ENCODE results near the gene STX19. TPM values are rescaled to one million over a fixed set of nuclear protein-coding genes. Genes with fewer than 3 reads are reported as not detected.

STX19 gene
- total and polyA plus RNA-seq, 2 of the 13 experiments (the other 11 are each of a cell fraction or from before 2014, with no cell fraction given) = not detected

DNA sequence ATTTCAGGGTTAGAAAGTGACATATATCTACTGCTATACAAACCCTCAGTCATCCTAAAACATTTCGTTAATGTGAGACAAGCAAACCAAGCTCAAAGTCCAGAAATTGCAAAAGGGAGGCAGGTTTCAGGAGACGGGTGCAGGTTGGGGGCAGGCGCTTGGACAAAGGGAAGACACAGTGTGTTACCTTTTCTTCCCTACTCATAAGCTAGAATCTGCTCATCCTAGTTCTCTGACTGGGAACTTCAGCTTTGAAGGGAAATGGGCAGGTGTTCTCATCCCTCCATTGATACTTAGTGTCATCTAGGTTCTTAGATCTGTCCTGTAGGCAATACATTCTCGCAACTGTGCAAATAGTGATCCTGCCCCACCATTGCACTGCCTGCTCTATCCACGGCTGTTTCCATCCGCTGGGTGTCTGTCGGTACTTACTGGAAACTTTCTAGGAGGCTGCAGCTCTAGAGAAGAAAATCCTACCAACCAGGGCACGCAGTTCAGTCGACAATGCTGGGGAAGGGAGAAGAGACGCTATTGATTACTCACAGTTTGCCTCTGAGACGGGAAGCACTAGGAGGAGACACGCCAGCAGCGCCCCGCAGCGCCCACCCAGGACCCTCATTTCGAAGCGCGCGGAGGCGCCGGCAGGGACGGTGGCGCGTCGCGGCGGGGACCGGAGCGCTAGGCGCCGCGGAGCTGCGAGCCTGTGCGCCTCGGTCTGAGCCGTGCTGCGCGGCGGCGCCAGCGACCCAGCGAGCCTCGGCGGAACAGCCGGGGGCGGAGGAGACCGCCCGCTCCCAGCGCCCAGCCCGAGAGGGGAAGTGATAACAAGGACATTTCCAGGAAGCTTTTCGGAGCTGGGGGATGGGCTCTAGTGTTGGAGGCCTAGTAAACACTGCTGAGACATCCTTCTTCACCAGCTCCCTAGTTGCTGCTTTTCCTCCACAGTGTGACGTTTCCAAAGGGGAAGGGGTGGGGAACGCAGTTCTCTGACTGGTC is 55.0 kb downstream of the STX19 start, which contains the start of gene PROS1 (continued):
- TF ChIP-seq ZNF280B (CRISPR knock-in tag; IDR thresholded peaks at IDR 0.05; ENCODE audit: borderline replicate concordance) = no peak
- TF ChIP-seq AHR (CRISPR knock-in tag; IDR thresholded peaks at IDR 0.05) = no peak; the same call in 1 of the 2 replicates
- no peak for TF ChIP-seq MATR3 (CRISPR knock-in tag; IDR thresholded peaks at IDR 0.05)
- TF ChIP-seq HDAC1 (CRISPR knock-in tag; IDR thresholded peaks at IDR 0.05) = peak; percentile 73; the same call in 1 of the 2 replicates
- 0 out of 2 replicates have a peak, but pooled peaks have one; percentile 30 for TF ChIP-seq ZNF33B (CRISPR knock-in tag; IDR thresholded peaks at IDR 0.05)
- TF ChIP-seq HCFC1 (IDR thresholded peaks at IDR 0.05; ENCODE audit: low read depth, low read length) = no peak
- TF ChIP-seq, protein P1, sequence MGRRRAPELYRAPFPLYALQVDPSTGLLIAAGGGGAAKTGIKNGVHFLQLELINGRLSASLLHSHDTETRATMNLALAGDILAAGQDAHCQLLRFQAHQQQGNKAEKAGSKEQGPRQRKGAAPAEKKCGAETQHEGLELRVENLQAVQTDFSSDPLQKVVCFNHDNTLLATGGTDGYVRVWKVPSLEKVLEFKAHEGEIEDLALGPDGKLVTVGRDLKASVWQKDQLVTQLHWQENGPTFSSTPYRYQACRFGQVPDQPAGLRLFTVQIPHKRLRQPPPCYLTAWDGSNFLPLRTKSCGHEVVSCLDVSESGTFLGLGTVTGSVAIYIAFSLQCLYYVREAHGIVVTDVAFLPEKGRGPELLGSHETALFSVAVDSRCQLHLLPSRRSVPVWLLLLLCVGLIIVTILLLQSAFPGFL (CRISPR knock-in tag; IDR thresholded peaks at IDR 0.05) = 0 out of 2 replicates have a peak, but pooled peaks have one; percentile 66
- TF ChIP-seq TFDP1 (CRISPR knock-in tag; IDR thresholded peaks at IDR 0.05; ENCODE audit: borderline replicate concordance) = no peak; the same call in 1 of the 2 replicates
- TF ChIP-seq PAF1 (CRISPR knock-in tag; IDR thresholded peaks at IDR 0.05) = no peak
- no peak for TF ChIP-seq ZNF205 (CRISPR knock-in tag; IDR thresholded peaks at IDR 0.05)
- no peak for TF ChIP-seq MLXIP (CRISPR knock-in tag; IDR thresholded peaks at IDR 0.05; ENCODE audit: borderline replicate concordance)
- TF ChIP-seq ELF3 (CRISPR knock-in tag; IDR thresholded peaks at IDR 0.05) = peak; percentile 78
- no peak; the same call in 1 of the 2 replicates for TF ChIP-seq HOXA9 (CRISPR knock-in tag; IDR thresholded peaks at IDR 0.05; ENCODE audit: borderline replicate concordance)
- no peak for TF ChIP-seq TRIM24 (CRISPR knock-in tag; IDR thresholded peaks at IDR 0.05)
- no peak for TF ChIP-seq ZNF510 (CRISPR knock-in tag; IDR thresholded peaks at IDR 0.05; ENCODE audit: low read depth)
- TF ChIP-seq GATA4 (IDR thresholded peaks at IDR 0.05; ENCODE audit: borderline replicate concordance, low read depth) = no peak
- TF ChIP-seq, protein P2, sequence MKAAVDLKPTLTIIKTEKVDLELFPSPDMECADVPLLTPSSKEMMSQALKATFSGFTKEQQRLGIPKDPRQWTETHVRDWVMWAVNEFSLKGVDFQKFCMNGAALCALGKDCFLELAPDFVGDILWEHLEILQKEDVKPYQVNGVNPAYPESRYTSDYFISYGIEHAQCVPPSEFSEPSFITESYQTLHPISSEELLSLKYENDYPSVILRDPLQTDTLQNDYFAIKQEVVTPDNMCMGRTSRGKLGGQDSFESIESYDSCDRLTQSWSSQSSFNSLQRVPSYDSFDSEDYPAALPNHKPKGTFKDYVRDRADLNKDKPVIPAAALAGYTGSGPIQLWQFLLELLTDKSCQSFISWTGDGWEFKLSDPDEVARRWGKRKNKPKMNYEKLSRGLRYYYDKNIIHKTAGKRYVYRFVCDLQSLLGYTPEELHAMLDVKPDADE (CRISPR knock-in tag; IDR thresholded peaks at IDR 0.05) = no peak
- no peak for TF ChIP-seq SRF (IDR thresholded peaks at IDR 0.05; ENCODE audit: low read depth, low read length)
- no peak for TF ChIP-seq ERF (CRISPR knock-in tag; IDR thresholded peaks at IDR 0.05)
- TF ChIP-seq CHD4 (IDR thresholded peaks at IDR 0.05; ENCODE audit: borderline replicate concordance, low read length) = no peak
- no peak for TF ChIP-seq ZNF24 (IDR thresholded peaks at IDR 0.05)
